Measurements from ENCODE around the gene CA14.

Gene CA14

GRCh38 chr1:150237746-150238145, 19.8 kb upstream of the CA14 start:
- H3K27me3 ChIP-seq, result no peaks in the 10 kb centered on the region
- no peaks in the 10 kb centered on the region for H3K9me3 ChIP-seq
- H3K27ac ChIP-seq, result no peak overlapping the region
- intact Hi-C loops (cut with DNase I; ENCODE audit: low total_unique reads), result no loop called here
- DNase-seq, result peak in 1 of 2 donors; percentile 65
- H3K4me1 ChIP-seq, result peaks cover 0 to 16% (median 11%) of the 10 kb centered on the region in 4 donors
- no peak for TF ChIP-seq CTCF (IDR thresholded peaks at IDR 0.05)
- H3K36me3 ChIP-seq, result no peaks in the 10 kb centered on the region
- H3K4me3 ChIP-seq, result no peak overlapping the region

GRCh38 chr1:150243003-150243402, 14.6 kb upstream of the CA14 start:
- no peaks in the 10 kb centered on the region for H3K36me3 ChIP-seq
- no peak for DNase-seq
- intact Hi-C loops (cut with DNase I; ENCODE audit: low total_unique reads), result no loop called here
- H3K4me3 ChIP-seq, result no peak overlapping the region
- peaks cover 0 to 2% of the 10 kb centered on the region in 2 donors for H3K27me3 ChIP-seq
- TF ChIP-seq CTCF (IDR thresholded peaks at IDR 0.05), result no peak
- no peaks in the 10 kb centered on the region for H3K4me1 ChIP-seq
- H3K27ac ChIP-seq, result no peak overlapping the region
- no peaks in the 10 kb centered on the region for H3K9me3 ChIP-seq

- TF ChIP-seq CTCF (IDR thresholded peaks at IDR 0.05), result no peak
- H3K4me3 ChIP-seq, result no peak overlapping the region
- H3K27ac ChIP-seq, result no peak overlapping the region
- H3K36me3 ChIP-seq, result no peaks in the 10 kb centered on the region
- no peaks in the 10 kb centered on the region for H3K4me1 ChIP-seq
- no peaks in the 10 kb centered on the region for H3K9me3 ChIP-seq
- intact Hi-C loops (cut with DNase I; ENCODE audit: low total_unique reads), result no loop called here
- DNase-seq, result no peak
- peaks cover 0 to 2% of the 10 kb centered on the region in 2 donors for H3K27me3 ChIP-seq
These were observed 7.6 kb upstream of the CA14 start for GRCh38 chr1:150249936-150250335.

- TF ChIP-seq CTCF (IDR thresholded peaks at IDR 0.05), result no peak
- H3K36me3 ChIP-seq, result no peaks in the 10 kb centered on the region
- peaks cover 0 to 18% (median 13%) of the 10 kb centered on the region in 4 donors for H3K4me1 ChIP-seq
- peak overlapping the region in 1 of 2 donors; percentile 73 for H3K27ac ChIP-seq
- H3K27me3 ChIP-seq, result peaks cover 0 to 28% of the 10 kb centered on the region in 2 donors
- no peaks in the 10 kb centered on the region for H3K9me3 ChIP-seq
- intact Hi-C loops (cut with DNase I; ENCODE audit: low total_unique reads), result no loop called here
- DNase-seq, result no peak
- peak overlapping the region; percentile 21 to 28 for H3K4me3 ChIP-seq
These were observed 1.4 kb upstream of the CA14 start for GRCh38 chr1:150256198-150256553.

GRCh38 chr1:150256554-150257341, 826 bp upstream of the CA14 start:
- no peak overlapping the region for H3K27ac ChIP-seq
- H3K4me3 ChIP-seq, result no peak overlapping the region
- intact Hi-C loops (cut with DNase I; ENCODE audit: low total_unique reads), result no loop called here

More at GRCh38 chr1:150256554-150257341, 826 bp upstream of the CA14 start:
- no peaks in the 10 kb centered on the region for H3K9me3 ChIP-seq
- TF ChIP-seq CTCF (IDR thresholded peaks at IDR 0.05), result no peak
- H3K36me3 ChIP-seq, result no peaks in the 10 kb centered on the region
- DNase-seq, result no peak
- peaks cover 0 to 30% of the 10 kb centered on the region in 2 donors for H3K27me3 ChIP-seq
- H3K4me1 ChIP-seq, result peaks cover 0 to 18% (median 13%) of the 10 kb centered on the region in 4 donors

Measured in tibial artery (tissue), 4 donors.